PC-9 (cell line): Measurements from ENCODE around the gene ZC2HC1B. TPM values are rescaled to one million over a fixed set of nuclear protein-coding genes. Genes with fewer than 3 reads are reported as not detected.

Experiments
- BruUV-seq: library from RNA; stranded (reverse); fragments of 400-500 nt; replicated peaks from 2 replicates; lab custom pipeline; 2021; lab: Mats Ljungman, UMichigan
- CTCF ChIA-PET: fragments of 300-600 bp; sonication (Branson Sonifier 250); formaldehyde crosslinking; loops from one replicate; lab custom pipeline; 2022; ENCODE audit warnings: antibody characterized with exemption; lab: Charles Lee
- POLR2A ChIA-PET: fragments of 300-600 bp; sonication (Branson Sonifier 250); formaldehyde crosslinking; loops from one replicate; lab custom pipeline; 2022; ENCODE audit warnings: antibody characterized with exemption; ENCODE audit not compliant: unreplicated experiment; lab: Charles Lee
- DNase-seq, 2 experiments: peaks; one replicate each; pipeline versions ENCODE4 v3.0.0 to v3.0.0-alpha.2; 2015 to 2022; ENCODE audit warnings: mixed read lengths in 1 of 2
- H2AFZ ChIP-seq: fragments of 200-600 bp; sonication (generic); 2 replicates; pipeline ENCODE4 v1.8.1; 2017; ENCODE audit warnings: antibody characterized with exemption
- H3F3A ChIP-seq: fragments of 200-600 bp; sonication (generic); 2 replicates; pipeline ENCODE4 v1.8.1; 2017; ENCODE audit warnings: antibody characterized with exemption, mild to moderate bottlenecking, low read depth; ENCODE audit not compliant: insufficient read depth
- H3K27ac ChIP-seq: fragments of 200-600 bp; sonication (generic); 2 replicates; pipeline ENCODE4 v1.6.1; 2016; ENCODE audit warnings: mixed run types
- H3K27me3 ChIP-seq: fragments of 200-600 bp; sonication (generic); 2 replicates; pipeline ENCODE4 v1.6.1; 2016; ENCODE audit warnings: low read depth, mixed run types; ENCODE audit not compliant: insufficient read depth
- H3K36me3 ChIP-seq: fragments of 200-600 bp; sonication (generic); 2 replicates; pipeline ENCODE4 v1.6.1; 2016; ENCODE audit warnings: low read depth, mixed run types
- H3K4me1 ChIP-seq: fragments of 200-600 bp; sonication (generic); replicated peaks from 2 replicates; pipeline ENCODE4 v1.6.1; 2016; ENCODE audit warnings: mixed run types; ENCODE audit not compliant: insufficient read depth
- H3K4me2 ChIP-seq: fragments of 200-600 bp; sonication (generic); 2 replicates; pipeline ENCODE4 v1.6.1; 2017; ENCODE audit warnings: mixed run types
- H3K4me3 ChIP-seq: fragments of 200-600 bp; sonication (generic); 2 replicates; pipeline ENCODE4 v1.6.1; 2016; ENCODE audit warnings: mixed run types
- H3K79me2 ChIP-seq: fragments of 200-600 bp; sonication (generic); 2 replicates; pipeline ENCODE4 v1.6.1; 2017; ENCODE audit warnings: low read depth, mixed run types
- H3K9me2 ChIP-seq: fragments of 200-600 bp; sonication (generic); 2 replicates; pipeline ENCODE4 v1.8.1; 2017; ENCODE audit warnings: mild to moderate bottlenecking; ENCODE audit not compliant: insufficient read depth
- H3K9me3 ChIP-seq: fragments of 200-600 bp; sonication (generic); 2 replicates; pipeline ENCODE4 v1.8.1; 2016; ENCODE audit warnings: low read depth; ENCODE audit not compliant: insufficient read depth
- H4K20me1 ChIP-seq: fragments of 200-600 bp; sonication (generic); 2 replicates; pipeline ENCODE4 v1.8.1; 2017; ENCODE audit not compliant: insufficient read depth
- EZH2 ChIP-seq: fragments of 200-600 bp; sonication (generic); IDR thresholded peaks from 2 replicates; pipeline ENCODE4 v1.8.0; 2017; ENCODE audit warnings: antibody characterized with exemption, low read depth
- intact Hi-C: fragments of 100-400 bp; cut with micrococcal nuclease; formaldehyde crosslinking; loops from one replicate; pipeline ENCODE4 v1.10.0; 2022; ENCODE audit not compliant: unreplicated experiment
- total RNA-seq: library from RNA; stranded (reverse); gene quantifications from 2 replicates; pipeline ENCODE4 v1.2.3, GENCODE V29; 2021
- TF ChIP-seq, protein P1 (sequence below): fragments of 200-600 bp; sonication (generic); conservative IDR thresholded peaks from 2 replicates; pipeline ENCODE4 v1.6.1; 2017; ENCODE audit warnings: mixed run types, antibody characterized with exemption, mild to moderate bottlenecking, moderate library complexity

ZC2HC1B gene
- total RNA-seq, 1 experiment from 2014 or later, result not detected

DNA sequence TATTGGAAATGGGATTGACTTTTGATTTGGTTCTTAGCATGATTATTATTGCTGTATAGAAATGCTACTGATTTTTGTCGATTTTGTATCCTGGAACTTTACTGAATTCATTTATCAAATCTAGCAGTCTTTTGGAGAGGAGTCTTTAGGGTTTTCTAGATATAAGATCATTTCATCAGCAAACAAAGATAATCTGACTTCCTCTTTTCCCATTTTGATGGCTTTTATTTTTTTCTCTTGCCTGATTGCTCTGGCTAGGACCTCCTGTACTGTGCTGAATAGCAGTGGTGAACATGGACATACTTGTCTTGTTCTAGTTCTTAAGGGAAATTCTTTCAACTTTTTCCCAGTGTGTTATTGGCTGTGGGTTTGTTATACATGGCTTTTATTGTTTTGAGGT lies 64.6 kb downstream of the ZC2HC1B start:
- POLR2A ChIA-PET, result no interaction called here
- no peaks in the 10 kb centered on the region for H3K9me2 ChIP-seq
- DNase-seq, result no peak
- no peak overlapping the region for H3K4me2 ChIP-seq
- CTCF ChIA-PET, result no interaction called here
- no peak for TF ChIP-seq EZH2
- TF ChIP-seq, protein P1, sequence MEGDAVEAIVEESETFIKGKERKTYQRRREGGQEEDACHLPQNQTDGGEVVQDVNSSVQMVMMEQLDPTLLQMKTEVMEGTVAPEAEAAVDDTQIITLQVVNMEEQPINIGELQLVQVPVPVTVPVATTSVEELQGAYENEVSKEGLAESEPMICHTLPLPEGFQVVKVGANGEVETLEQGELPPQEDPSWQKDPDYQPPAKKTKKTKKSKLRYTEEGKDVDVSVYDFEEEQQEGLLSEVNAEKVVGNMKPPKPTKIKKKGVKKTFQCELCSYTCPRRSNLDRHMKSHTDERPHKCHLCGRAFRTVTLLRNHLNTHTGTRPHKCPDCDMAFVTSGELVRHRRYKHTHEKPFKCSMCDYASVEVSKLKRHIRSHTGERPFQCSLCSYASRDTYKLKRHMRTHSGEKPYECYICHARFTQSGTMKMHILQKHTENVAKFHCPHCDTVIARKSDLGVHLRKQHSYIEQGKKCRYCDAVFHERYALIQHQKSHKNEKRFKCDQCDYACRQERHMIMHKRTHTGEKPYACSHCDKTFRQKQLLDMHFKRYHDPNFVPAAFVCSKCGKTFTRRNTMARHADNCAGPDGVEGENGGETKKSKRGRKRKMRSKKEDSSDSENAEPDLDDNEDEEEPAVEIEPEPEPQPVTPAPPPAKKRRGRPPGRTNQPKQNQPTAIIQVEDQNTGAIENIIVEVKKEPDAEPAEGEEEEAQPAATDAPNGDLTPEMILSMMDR, result no peak
- intact Hi-C loops, result no loop called here
- no peaks in the 10 kb centered on the region for H4K20me1 ChIP-seq
- BruUV-seq, result no TSS peak
- no peak overlapping the region for H3K4me3 ChIP-seq
- H3K27ac ChIP-seq, result no peak overlapping the region
- H2AFZ ChIP-seq, result no peak overlapping the region
- H3K4me1 ChIP-seq, result no peaks in the 10 kb centered on the region
- H3F3A ChIP-seq, result no peaks in the 10 kb centered on the region
- H3K27me3 ChIP-seq, result no peaks in the 10 kb centered on the region
- H3K79me2 ChIP-seq, result no peaks in the 10 kb centered on the region
- H3K36me3 ChIP-seq, result no peaks in the 10 kb centered on the region
- no peaks in the 10 kb centered on the region for H3K9me3 ChIP-seq

DNA sequence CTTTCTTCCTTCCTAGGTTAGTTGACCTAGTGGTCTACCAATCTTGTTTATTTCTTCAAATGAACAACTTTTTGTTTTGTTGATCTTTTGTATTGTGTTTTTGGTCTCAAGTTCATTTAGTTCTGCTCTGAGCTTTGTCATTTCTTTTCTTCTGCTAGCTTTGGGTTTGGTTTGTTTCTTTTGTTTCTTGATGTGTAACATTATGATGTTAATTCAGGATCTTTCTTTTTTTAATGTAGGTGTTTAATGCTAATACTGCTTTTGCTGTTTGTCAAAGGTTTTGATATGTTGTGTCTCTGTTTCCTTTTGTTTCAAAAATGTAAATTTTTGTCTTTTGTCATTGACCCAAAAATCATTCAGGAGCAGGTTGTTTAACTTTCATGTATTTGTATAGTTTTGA lies 65.7 kb downstream of the ZC2HC1B start:
- Histone ChIP-seq H3K36me3 (no peaks in the 10 kb centered on the region), H3K9me2 (no peaks in the 10 kb centered on the region), H3K79me2 (no peaks in the 10 kb centered on the region), H3F3A (no peaks in the 10 kb centered on the region), H3K4me3 (no peak overlapping the region), H3K9me3 (no peaks in the 10 kb centered on the region), H2AFZ (no peak overlapping the region), H4K20me1 (no peaks in the 10 kb centered on the region), H3K4me2 (no peak overlapping the region), H3K27me3 (no peaks in the 10 kb centered on the region), H3K4me1 (no peaks in the 10 kb centered on the region), H3K27ac (no peak overlapping the region)
- ChIA-PET CTCF (no interaction called here), POLR2A (no interaction called here)
- DNase-seq, result no peak
- BruUV-seq, result no TSS peak
- intact Hi-C loops, result no loop called here
- no peak for TF ChIP-seq EZH2
- TF ChIP-seq, protein P1, result no peak

GRCh38 chr6:143934331-143934730 lies 70.1 kb downstream of the ZC2HC1B start:
- Histone ChIP-seq H3F3A (no peaks in the 10 kb centered on the region), H3K27me3 (no peaks in the 10 kb centered on the region), H3K9me2 (no peaks in the 10 kb centered on the region), H2AFZ (no peak overlapping the region), H3K4me2 (no peak overlapping the region), H3K4me1 (no peaks in the 10 kb centered on the region), H4K20me1 (no peaks in the 10 kb centered on the region), H3K36me3 (no peaks in the 10 kb centered on the region), H3K4me3 (no peak overlapping the region), H3K79me2 (no peaks in the 10 kb centered on the region), H3K27ac (no peak overlapping the region), H3K9me3 (no peaks in the 10 kb centered on the region)
- intact Hi-C loops, result no loop called here
- DNase-seq, result no peak
- BruUV-seq, result no TSS peak
- CTCF ChIA-PET, result no interaction called here
- TF ChIP-seq, protein P1, result no peak
- TF ChIP-seq EZH2, result no peak
- POLR2A ChIA-PET, result no interaction called here
